GM23338 (cell line): Measurements from ENCODE around the gene FER. TPM values are rescaled to one million over a fixed set of nuclear protein-coding genes. Genes with fewer than 3 reads are reported as not detected.

Experiments
- ATAC-seq: fragments of 200-7000 bp; cut with Tn5 transposase; 3 replicates; pipeline ENCODE4 v1.9.1; 2020
- DNase-seq: peaks from one replicate; pipeline ENCODE4 v3.0.0-alpha.2; 2015; ENCODE audit warnings: low spot score
- H2AFZ ChIP-seq: fragments of 200-600 bp; sonication (generic); 2 replicates; pipeline ENCODE4 v1.8.0; 2016; ENCODE audit warnings: antibody characterized with exemption, mild to moderate bottlenecking, moderate library complexity
- H3F3A ChIP-seq: fragments of 200-600 bp; sonication (generic); replicated peaks from 2 replicates; pipeline ENCODE4 v1.8.0; 2017; ENCODE audit warnings: antibody characterized with exemption, mixed run types, low read depth
- H3K27ac ChIP-seq: fragments of 200-600 bp; sonication (generic); 2 replicates; pipeline ENCODE4 v1.6.1; 2016; ENCODE audit warnings: low read depth
- H3K27me3 ChIP-seq: fragments of 200-600 bp; sonication (generic); 2 replicates; pipeline ENCODE4 v1.8.0; 2016; ENCODE audit warnings: mild to moderate bottlenecking, mixed run types, moderate library complexity; ENCODE audit not compliant: insufficient read depth
- H3K36me3 ChIP-seq: fragments of 200-600 bp; sonication (generic); 2 replicates; pipeline ENCODE4 v1.8.0; 2016; ENCODE audit warnings: mild to moderate bottlenecking; ENCODE audit not compliant: insufficient read depth
- H3K4me1 ChIP-seq: fragments of 200-600 bp; sonication (generic); 2 replicates; pipeline ENCODE4 v1.8.0; 2016; ENCODE audit warnings: mild to moderate bottlenecking, moderate library complexity; ENCODE audit not compliant: insufficient read depth
- H3K4me2 ChIP-seq: fragments of 200-600 bp; sonication (generic); 2 replicates; pipeline ENCODE4 v1.7.1; 2017; ENCODE audit warnings: mixed run types
- H3K4me3 ChIP-seq: fragments of 200-600 bp; sonication (generic); 2 replicates; pipeline ENCODE4 v1.6.1; 2016; ENCODE audit warnings: mixed run types
- H3K79me2 ChIP-seq: fragments of 200-600 bp; sonication (generic); replicated peaks from 2 replicates; pipeline ENCODE4 v1.8.0; 2017; ENCODE audit warnings: mild to moderate bottlenecking; ENCODE audit not compliant: insufficient read depth
- H3K9me2 ChIP-seq: fragments of 200-600 bp; sonication (generic); 2 replicates; pipeline ENCODE4 v1.8.0; 2017; ENCODE audit not compliant: insufficient read depth
- H4K20me1 ChIP-seq: fragments of 200-600 bp; sonication (generic); replicated peaks from 2 replicates; pipeline ENCODE4 v1.8.0; 2017; ENCODE audit warnings: mild to moderate bottlenecking; ENCODE audit not compliant: insufficient read depth
- H3K27ac Mint-ChIP-seq: 2 replicates; pipeline ENCODE4 v1.8.0; 2020; ENCODE audit warnings: inconsistent platforms, mild to moderate bottlenecking, moderate library complexity, mixed read lengths
- H3K27me3 Mint-ChIP-seq: 3 replicates; pipeline ENCODE4 v1.8.0; 2022; ENCODE audit warnings: low read depth, mild to moderate bottlenecking, moderate library complexity, mixed read lengths, inconsistent platforms; ENCODE audit not compliant: insufficient read depth, poor library complexity
- H3K36me3 Mint-ChIP-seq: 3 replicates; pipeline ENCODE4 v1.8.0; 2021; ENCODE audit warnings: low read depth, mild to moderate bottlenecking, inconsistent platforms, moderate library complexity, mixed read lengths
- H3K4me1 Mint-ChIP-seq: 3 replicates; pipeline ENCODE4 v1.8.0; 2020; ENCODE audit warnings: mild to moderate bottlenecking, inconsistent platforms, mixed read lengths
- H3K4me3 Mint-ChIP-seq: 3 replicates; pipeline ENCODE4 v1.8.0; 2021; ENCODE audit warnings: moderate library complexity, mild to moderate bottlenecking, inconsistent platforms, mixed read lengths
- H3K9me3 Mint-ChIP-seq: 3 replicates; pipeline ENCODE4 v1.8.0; 2020; ENCODE audit warnings: moderate library complexity, mild to moderate bottlenecking, inconsistent platforms, mixed read lengths
- EZH2phosphoT487 ChIP-seq: fragments of 200-600 bp; sonication (generic); IDR thresholded peaks from one replicate; pipeline ENCODE4 v1.8.1; 2018; ENCODE audit warnings: antibody characterized with exemption; ENCODE audit not compliant: unreplicated experiment
- NANOG ChIP-seq: IDR thresholded peaks from 2 replicates; pipeline ENCODE4 v1.6.1; 2016; ENCODE audit warnings: antibody characterized with exemption, borderline replicate concordance
- polyA plus RNA-seq: library from polyadenylated mRNA; unstranded; fragments of >200 nt; fragmentation: Nextera tagmentation; extraction: Ambion mirVana; gene quantifications from 2 replicates; pipeline ENCODE4 v1.2.1, GENCODE V29; 2016
- total RNA-seq: library from RNA; depleted of rRNA; stranded (reverse); fragments of >200 nt; shearing (Covaris generic); gene quantifications from 2 replicates; pipeline ENCODE4 v1.2.3, GENCODE V29; 2014
- TF ChIP-seq, protein P1 (sequence below): fragments of 250-450 bp; sonication (Bioruptor Pico); IDR thresholded peaks from 2 replicates; pipeline ENCODE4 v1.5.0; 2020; ENCODE audit warnings: mild to moderate bottlenecking, moderate library complexity

FER gene
- total and polyA plus RNA-seq, 2 experiments from 2014 or later, result 17.4 to 34.8 TPM

DNA sequence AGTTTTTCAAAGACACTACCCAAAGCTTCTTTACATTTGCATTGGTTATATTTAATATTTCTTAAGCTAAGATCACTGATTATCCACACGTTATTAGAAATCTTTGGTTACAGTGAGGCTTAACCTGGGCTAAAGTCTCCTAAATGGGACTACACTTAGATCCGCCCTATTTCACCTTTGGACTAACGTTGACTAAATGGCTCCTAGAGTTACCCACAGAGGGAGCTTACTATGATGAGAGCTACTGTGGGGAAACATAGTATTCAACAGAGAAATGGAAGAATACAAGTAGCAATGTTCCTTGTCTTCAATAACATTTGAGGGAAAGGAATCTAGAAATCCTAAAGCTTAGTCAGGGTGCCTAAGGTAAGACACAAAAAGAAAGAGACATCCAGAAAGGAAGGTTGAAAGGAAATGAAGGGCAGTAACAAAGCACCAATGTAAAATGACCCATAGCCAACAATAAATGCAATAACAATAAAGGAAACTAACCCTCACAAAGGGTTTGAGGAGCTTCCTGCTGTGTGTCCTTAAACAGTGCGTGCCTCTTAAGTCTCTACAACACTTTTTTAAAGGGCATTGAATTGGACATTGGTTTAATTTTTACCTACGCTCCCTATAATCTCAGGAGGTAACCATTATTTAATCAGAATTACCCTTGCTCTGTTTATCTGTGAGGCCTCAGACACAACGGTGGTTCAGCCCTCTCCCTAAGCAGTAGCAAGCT is 445.0 kb downstream of the FER start:
- Histone ChIP-seq H3K27ac (0 out of 2 replicates have a peak overlapping the region, but pooled peaks have one; percentile 1), H3K9me2 (no peaks in the 10 kb centered on the region), H3F3A (no peaks in the 10 kb centered on the region), H3K27me3 (no peaks in the 10 kb centered on the region), H3K79me2 (no peaks in the 10 kb centered on the region), H4K20me1 (no peaks in the 10 kb centered on the region), H3K4me3 (0 out of 2 replicates have a peak overlapping the region, but pooled peaks have one; percentile 2), H2AFZ (no peak overlapping the region), H3K4me2 (peak overlapping the region; percentile 47), H3K36me3 (no peaks in the 10 kb centered on the region), H3K4me1 (peaks cover 65% of the 10 kb centered on the region)
- H3K36me3 Mint-ChIP-seq, result no peaks in the 10 kb centered on the region
- H3K4me3 Mint-ChIP-seq, result no peak overlapping the region
- H3K27me3 Mint-ChIP-seq, result peaks cover 2% of the 10 kb centered on the region
- TF ChIP-seq EZH2phosphoT487, result no peak
- TF ChIP-seq, protein P1, sequence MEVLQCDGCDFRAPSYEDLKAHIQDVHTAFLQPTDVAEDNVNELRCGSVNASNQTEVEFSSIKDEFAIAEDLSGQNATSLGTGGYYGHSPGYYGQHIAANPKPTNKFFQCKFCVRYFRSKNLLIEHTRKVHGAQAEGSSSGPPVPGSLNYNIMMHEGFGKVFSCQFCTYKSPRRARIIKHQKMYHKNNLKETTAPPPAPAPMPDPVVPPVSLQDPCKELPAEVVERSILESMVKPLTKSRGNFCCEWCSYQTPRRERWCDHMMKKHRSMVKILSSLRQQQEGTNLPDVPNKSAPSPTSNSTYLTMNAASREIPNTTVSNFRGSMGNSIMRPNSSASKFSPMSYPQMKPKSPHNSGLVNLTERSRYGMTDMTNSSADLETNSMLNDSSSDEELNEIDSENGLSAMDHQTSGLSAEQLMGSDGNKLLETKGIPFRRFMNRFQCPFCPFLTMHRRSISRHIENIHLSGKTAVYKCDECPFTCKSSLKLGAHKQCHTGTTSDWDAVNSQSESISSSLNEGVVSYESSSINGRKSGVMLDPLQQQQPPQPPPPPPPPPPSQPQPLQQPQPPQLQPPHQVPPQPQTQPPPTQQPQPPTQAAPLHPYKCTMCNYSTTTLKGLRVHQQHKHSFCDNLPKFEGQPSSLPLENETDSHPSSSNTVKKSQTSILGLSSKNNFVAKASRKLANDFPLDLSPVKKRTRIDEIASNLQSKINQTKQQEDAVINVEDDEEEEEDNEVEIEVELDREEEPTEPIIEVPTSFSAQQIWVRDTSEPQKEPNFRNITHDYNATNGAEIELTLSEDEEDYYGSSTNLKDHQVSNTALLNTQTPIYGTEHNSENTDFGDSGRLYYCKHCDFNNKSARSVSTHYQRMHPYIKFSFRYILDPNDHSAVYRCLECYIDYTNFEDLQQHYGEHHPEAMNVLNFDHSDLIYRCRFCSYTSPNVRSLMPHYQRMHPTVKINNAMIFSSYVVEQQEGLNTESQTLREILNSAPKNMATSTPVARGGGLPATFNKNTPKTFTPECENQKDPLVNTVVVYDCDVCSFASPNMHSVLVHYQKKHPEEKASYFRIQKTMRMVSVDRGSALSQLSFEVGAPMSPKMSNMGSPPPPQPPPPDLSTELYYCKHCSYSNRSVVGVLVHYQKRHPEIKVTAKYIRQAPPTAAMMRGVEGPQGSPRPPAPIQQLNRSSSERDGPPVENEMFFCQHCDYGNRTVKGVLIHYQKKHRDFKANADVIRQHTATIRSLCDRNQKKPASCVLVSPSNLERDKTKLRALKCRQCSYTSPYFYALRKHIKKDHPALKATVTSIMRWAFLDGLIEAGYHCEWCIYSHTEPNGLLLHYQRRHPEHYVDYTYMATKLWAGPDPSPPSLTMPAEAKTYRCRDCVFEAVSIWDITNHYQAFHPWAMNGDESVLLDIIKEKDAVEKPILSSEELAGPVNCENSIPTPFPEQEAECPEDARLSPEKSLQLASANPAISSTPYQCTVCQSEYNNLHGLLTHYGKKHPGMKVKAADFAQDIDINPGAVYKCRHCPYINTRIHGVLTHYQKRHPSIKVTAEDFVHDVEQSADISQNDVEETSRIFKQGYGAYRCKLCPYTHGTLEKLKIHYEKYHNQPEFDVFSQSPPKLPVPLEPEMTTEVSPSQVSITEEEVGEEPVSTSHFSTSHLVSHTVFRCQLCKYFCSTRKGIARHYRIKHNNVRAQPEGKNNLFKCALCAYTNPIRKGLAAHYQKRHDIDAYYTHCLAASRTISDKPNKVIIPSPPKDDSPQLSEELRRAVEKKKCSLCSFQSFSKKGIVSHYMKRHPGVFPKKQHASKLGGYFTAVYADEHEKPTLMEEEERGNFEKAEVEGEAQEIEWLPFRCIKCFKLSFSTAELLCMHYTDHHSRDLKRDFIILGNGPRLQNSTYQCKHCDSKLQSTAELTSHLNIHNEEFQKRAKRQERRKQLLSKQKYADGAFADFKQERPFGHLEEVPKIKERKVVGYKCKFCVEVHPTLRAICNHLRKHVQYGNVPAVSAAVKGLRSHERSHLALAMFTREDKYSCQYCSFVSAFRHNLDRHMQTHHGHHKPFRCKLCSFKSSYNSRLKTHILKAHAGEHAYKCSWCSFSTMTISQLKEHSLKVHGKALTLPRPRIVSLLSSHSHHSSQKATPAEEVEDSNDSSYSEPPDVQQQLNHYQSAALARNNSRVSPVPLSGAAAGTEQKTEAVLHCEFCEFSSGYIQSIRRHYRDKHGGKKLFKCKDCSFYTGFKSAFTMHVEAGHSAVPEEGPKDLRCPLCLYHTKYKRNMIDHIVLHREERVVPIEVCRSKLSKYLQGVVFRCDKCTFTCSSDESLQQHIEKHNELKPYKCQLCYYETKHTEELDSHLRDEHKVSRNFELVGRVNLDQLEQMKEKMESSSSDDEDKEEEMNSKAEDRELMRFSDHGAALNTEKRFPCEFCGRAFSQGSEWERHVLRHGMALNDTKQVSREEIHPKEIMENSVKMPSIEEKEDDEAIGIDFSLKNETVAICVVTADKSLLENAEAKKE (CRISPR knock-in tag), result peak; percentile 27; the same call in 1 of the 2 replicates
- ATAC-seq (peak; percentile 66), DNase-seq (peak; percentile 45)
- no peaks in the 10 kb centered on the region for H3K9me3 Mint-ChIP-seq
- peaks cover 56% of the 10 kb centered on the region for H3K4me1 Mint-ChIP-seq
- H3K27ac Mint-ChIP-seq, result no peak overlapping the region; the same call in 1 of the 2 replicates

DNA sequence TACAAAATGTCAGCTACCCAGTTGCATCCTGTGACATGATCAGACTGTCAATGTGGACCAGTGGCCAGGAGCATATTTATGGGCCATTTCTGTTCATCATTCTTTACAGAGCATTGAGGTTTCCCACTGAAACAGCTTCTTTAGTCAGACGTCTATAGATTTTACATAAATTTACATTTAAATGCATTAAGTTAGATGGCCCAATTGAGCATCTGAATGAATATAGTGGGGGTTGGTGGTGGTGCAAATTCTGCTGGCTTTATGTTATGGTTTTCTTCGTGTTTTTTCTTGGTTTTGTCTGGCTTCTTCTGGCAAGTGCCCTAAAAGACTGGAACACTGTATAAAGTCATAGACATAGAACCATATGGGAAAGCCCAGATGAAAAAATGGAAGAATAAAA is 448.0 kb downstream of the FER start:
- DNase-seq (peak; percentile 50), ATAC-seq (peak; percentile 23; the same call in 2 of the 3 replicates)
- peak; percentile 74; the same call in 1 of the 2 replicates for TF ChIP-seq NANOG
- TF ChIP-seq EZH2phosphoT487, result no peak
- Histone ChIP-seq H3K4me2 (peak overlapping the region; percentile 47), H3K79me2 (no peaks in the 10 kb centered on the region), H3F3A (no peaks in the 10 kb centered on the region), H2AFZ (no peak overlapping the region), H3K36me3 (no peaks in the 10 kb centered on the region), H4K20me1 (no peaks in the 10 kb centered on the region), H3K27ac (peak overlapping the region; percentile 11; the same call in 1 of the 2 replicates), H3K9me2 (0 out of 2 replicates have a peak, but pooled peaks cover 5% of the 10 kb centered on the region), H3K4me3 (peak overlapping the region; percentile 26), H3K27me3 (no peaks in the 10 kb centered on the region), H3K4me1 (peaks cover 64% of the 10 kb centered on the region)
- H3K27me3 Mint-ChIP-seq, result no peaks in the 10 kb centered on the region
- H3K4me3 Mint-ChIP-seq, result peak overlapping the region; percentile 46; the same call in 1 of the 3 replicates
- H3K36me3 Mint-ChIP-seq, result no peaks in the 10 kb centered on the region
- peaks cover 56% of the 10 kb centered on the region for H3K4me1 Mint-ChIP-seq
- no peaks in the 10 kb centered on the region for H3K9me3 Mint-ChIP-seq
- peak overlapping the region; percentile 56; the same call in 1 of the 2 replicates for H3K27ac Mint-ChIP-seq
